ENCODE data around the gene CCDC154. TPM values are rescaled to one million over a fixed set of nuclear protein-coding genes. Genes with fewer than 3 reads are reported as not detected.

The CCDC154 gene
- polyA plus RNA-seq, 2 donors, result 0.44 to 0.98 TPM

DNA sequence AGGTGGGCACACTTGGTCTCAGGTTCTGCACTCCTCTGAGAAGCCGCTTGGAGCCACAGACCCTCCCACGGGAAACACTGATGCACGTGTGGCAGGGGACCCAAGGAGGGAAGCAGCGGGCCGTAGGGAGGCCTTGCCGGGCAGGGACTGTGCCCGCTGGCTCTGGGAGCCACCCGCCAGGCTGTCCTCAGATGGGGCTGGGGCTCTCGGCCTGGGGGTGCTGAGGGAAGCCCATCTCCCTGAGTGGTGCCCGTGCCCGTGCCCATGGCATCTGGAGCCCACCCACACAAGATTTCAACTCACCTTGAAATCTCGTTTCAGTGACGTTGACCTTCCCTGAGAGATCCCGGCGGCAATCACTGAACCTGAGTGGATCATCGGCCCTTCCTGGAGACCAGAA lies 12.6 kb upstream of the CCDC154 start:
- Histone ChIP-seq H3K36me3 (ENCODE audit: control insufficient read depth in 2 of 2, insufficient read depth in 2 of 2, low read length in 1 of 2) (peaks cover 16 to 65% of the 10 kb centered on the region in 2 donors), H3K27ac (ENCODE audit: low read depth in 2 of 2, low read length in 1 of 2) (no peak overlapping the region), H3K27me3 (ENCODE audit: control insufficient read depth in 1 of 2, insufficient read depth in 2 of 2, low read length in 2 of 2) (no peaks in the 10 kb centered on the region), H3K9me3 (ENCODE audit: control insufficient read depth in 2 of 2, insufficient read depth in 1 of 2, low read depth in 1 of 2, low read length in 1 of 2) (no peaks in the 10 kb centered on the region), H3K4me1 (ENCODE audit: control insufficient read depth in 2 of 2, insufficient read depth in 2 of 2, low read length in 1 of 2) (no peaks in the 10 kb centered on the region), H3K4me3 (ENCODE audit: low read depth in 1 of 2, low read length in 2 of 2) (no peak overlapping the region)
- 91 to 94% methylated on average over 16 of the region's 16 CpGs for WGBS, 2 donors

DNA sequence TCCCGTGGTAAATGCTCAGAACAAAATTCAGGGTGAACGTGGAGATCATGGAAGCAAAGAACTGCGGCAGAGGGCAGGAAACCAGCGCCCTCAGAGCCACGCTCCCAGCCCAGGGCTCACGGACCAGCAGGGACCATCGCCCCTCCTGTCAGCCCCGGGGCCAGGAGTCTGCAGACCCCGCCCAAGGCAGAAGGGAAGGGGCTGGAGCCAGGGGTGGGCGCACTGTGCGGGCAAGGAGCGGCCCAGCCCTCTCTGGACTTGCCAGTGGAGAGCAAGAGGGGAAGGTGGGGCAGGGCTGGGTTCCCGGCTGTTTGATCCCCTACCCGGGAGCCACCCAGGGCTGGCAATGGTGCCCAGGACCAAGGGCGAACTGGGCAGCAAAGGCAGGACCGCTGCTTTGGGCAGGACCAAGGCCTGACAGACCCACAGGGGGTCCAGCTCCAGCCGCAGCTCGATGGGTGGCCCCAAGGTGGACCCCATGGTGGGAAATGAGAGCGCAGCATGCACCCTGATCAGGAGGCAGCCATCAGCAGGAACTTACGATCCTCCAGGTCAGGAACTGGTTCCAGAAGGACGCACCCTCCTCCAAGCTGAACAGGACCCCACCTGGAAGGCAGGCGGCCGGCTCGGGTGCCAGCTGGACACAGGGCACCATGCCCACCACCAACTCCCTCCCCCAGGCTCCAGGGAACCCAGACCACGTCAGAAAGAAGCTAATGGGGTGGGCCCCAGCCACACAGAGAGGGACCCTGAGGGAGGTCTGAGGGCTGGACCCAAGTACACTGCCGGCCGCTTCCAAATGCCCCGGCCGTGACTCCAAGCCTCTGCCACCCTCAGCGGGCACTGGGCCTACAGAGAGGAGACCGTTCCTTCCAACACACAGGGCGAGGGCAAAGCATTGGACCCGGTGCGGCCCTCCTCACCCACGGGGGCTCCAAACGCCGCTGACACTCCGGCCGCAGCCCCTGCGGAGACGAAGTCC lies 11.1 kb upstream of the CCDC154 start:
- Histone ChIP-seq H3K27ac (ENCODE audit: low read depth in 2 of 2, low read length in 1 of 2) (no peak overlapping the region), H3K4me3 (ENCODE audit: low read depth in 1 of 2, low read length in 2 of 2) (no peak overlapping the region), H3K27me3 (ENCODE audit: control insufficient read depth in 1 of 2, insufficient read depth in 2 of 2, low read length in 2 of 2) (no peaks in the 10 kb centered on the region), H3K4me1 (ENCODE audit: control insufficient read depth in 2 of 2, insufficient read depth in 2 of 2, low read length in 1 of 2) (no peaks in the 10 kb centered on the region), H3K36me3 (ENCODE audit: control insufficient read depth in 2 of 2, insufficient read depth in 2 of 2, low read length in 1 of 2) (peaks cover 13 to 65% of the 10 kb centered on the region in 2 donors), H3K9me3 (ENCODE audit: control insufficient read depth in 2 of 2, insufficient read depth in 1 of 2, low read depth in 1 of 2, low read length in 1 of 2) (no peaks in the 10 kb centered on the region)
- WGBS, 2 donors, result 93% methylated on average over 41 of the region's 41 CpGs

DNA sequence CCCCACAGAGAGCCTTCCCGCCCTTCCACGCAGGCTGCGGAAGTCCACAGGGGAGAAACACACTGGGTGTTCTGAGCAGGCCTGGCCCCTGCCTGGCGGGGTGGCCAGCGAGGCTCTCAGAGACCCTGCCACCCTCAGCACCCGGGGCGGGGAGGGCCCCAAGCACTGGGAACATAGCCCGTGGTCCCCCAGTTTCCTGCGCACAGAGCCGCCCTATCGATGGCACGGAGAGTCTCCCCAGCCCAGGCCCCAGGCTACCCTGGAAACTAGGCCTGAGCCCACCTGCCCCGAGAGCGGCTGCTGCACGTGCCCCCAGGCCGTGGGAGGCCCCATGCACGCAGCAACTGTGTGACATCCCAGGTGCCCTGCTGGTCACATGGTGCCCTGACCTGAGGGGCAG lies 10.2 kb upstream of the CCDC154 start:
- Histone ChIP-seq H3K36me3 (ENCODE audit: control insufficient read depth in 2 of 2, insufficient read depth in 2 of 2, low read length in 1 of 2) (peaks cover 10 to 65% of the 10 kb centered on the region in 2 donors), H3K27ac (ENCODE audit: low read depth in 2 of 2, low read length in 1 of 2) (no peak overlapping the region), H3K4me3 (ENCODE audit: low read depth in 1 of 2, low read length in 2 of 2) (no peak overlapping the region), H3K4me1 (ENCODE audit: control insufficient read depth in 2 of 2, insufficient read depth in 2 of 2, low read length in 1 of 2) (no peaks in the 10 kb centered on the region), H3K9me3 (ENCODE audit: control insufficient read depth in 2 of 2, insufficient read depth in 1 of 2, low read depth in 1 of 2, low read length in 1 of 2) (no peaks in the 10 kb centered on the region), H3K27me3 (ENCODE audit: control insufficient read depth in 1 of 2, insufficient read depth in 2 of 2, low read length in 2 of 2) (no peaks in the 10 kb centered on the region)
- WGBS, 2 donors, result 91 to 92% methylated on average over 17 of the region's 17 CpGs

DNA sequence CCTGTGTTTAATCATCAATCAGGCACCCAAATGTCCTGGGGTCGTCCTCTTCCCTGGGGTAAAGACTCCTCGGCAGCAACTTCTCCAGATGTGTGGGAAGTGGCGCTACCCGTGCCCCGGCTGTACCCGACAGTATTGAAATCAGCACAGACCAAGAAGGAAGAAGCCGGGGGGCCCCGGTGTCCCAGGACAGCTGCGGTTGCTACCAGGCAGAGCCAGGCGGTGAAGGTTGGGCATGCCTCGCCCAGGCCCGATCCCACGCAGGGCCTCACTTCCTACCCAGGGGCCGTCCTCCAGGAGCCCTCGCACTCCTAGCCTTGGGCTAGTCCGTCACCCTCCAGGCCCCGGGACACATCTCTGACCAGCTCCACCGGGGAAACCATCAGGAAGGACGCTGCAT lies 9.0 kb upstream of the CCDC154 start:
- Histone ChIP-seq H3K27ac (ENCODE audit: low read depth in 2 of 2, low read length in 1 of 2) (no peak overlapping the region), H3K9me3 (ENCODE audit: control insufficient read depth in 2 of 2, insufficient read depth in 1 of 2, low read depth in 1 of 2, low read length in 1 of 2) (no peaks in the 10 kb centered on the region), H3K36me3 (ENCODE audit: control insufficient read depth in 2 of 2, insufficient read depth in 2 of 2, low read length in 1 of 2) (peaks cover 5 to 74% of the 10 kb centered on the region in 2 donors), H3K4me3 (ENCODE audit: low read depth in 1 of 2, low read length in 2 of 2) (no peak overlapping the region), H3K27me3 (ENCODE audit: control insufficient read depth in 1 of 2, insufficient read depth in 2 of 2, low read length in 2 of 2) (no peaks in the 10 kb centered on the region), H3K4me1 (ENCODE audit: control insufficient read depth in 2 of 2, insufficient read depth in 2 of 2, low read length in 1 of 2) (no peaks in the 10 kb centered on the region)
- WGBS, 2 donors, result 93 to 94% methylated on average over 19 of the region's 19 CpGs

DNA sequence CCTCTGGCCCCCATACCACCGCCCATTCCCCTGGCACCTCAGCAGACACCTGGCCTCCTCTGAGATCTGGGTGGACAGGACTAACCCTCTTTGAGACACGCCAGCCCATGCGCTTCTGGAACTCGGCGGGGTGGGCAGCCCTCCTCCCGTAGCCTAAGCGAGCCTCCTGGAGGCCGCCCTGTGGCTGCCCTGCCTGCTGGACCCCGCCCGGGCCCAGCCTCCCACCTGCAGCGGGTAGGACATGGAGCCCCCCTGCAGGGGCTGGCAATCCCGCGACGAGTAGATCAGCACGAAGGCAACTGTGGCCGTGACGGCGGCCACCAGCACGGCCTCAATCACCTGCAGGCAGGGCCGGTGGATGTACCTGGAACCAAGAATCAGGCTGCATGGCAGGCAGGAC lies 8.2 kb upstream of the CCDC154 start:
- H3K4me3 ChIP-seq (ENCODE audit: low read depth in 1 of 2, low read length in 2 of 2), result no peak overlapping the region
- H3K36me3 ChIP-seq (ENCODE audit: control insufficient read depth in 2 of 2, insufficient read depth in 2 of 2, low read length in 1 of 2), result peaks cover 6 to 78% of the 10 kb centered on the region in 2 donors
- H3K27ac ChIP-seq (ENCODE audit: low read depth in 2 of 2, low read length in 1 of 2), result no peak overlapping the region
- WGBS, 2 donors, result 93 to 94% methylated on average over 20 of the region's 20 CpGs
- no peaks in the 10 kb centered on the region for H3K4me1 ChIP-seq (ENCODE audit: control insufficient read depth in 2 of 2, insufficient read depth in 2 of 2, low read length in 1 of 2)
- no peaks in the 10 kb centered on the region for H3K27me3 ChIP-seq (ENCODE audit: control insufficient read depth in 1 of 2, insufficient read depth in 2 of 2, low read length in 2 of 2)
- H3K9me3 ChIP-seq (ENCODE audit: control insufficient read depth in 2 of 2, insufficient read depth in 1 of 2, low read depth in 1 of 2, low read length in 1 of 2), result no peaks in the 10 kb centered on the region

DNA sequence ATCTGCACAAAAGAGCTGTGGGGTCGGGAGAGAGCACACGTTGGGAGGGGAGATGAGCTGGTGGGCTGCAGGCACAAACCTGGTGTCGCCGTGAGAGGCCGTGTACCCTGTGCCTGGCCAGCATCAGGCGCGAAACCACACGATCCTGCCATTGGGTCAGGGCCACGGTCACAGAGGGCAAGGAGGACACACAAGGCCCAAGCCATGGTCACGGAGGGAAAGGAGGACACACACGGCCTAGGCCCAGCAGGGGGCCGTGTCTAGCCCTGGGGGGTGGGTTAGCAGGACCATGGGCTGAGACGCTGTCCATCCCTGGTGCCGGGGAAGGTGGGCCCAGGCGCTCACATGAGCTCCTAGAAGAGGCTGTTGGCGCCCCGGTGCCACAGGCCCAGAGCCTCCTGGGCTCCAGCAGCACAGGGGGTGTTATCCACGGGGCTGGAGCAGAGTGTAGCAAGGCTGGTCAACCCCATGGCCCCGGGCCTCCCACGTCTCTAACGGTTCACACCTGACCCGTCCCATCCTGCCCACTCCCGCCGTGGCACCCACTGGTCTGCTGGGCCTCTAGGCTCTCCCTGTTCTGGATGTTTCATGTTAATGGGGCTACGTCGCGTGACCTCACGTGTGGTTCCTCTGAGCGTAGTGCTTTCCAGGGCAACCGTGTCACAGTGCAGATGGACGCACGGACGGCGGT lies 7.5 kb upstream of the CCDC154 start:
- WGBS, 2 donors, result 94 to 96% methylated on average over 33 to 34 of the region's 34 CpGs
- Histone ChIP-seq H3K4me1 (ENCODE audit: control insufficient read depth in 2 of 2, insufficient read depth in 2 of 2, low read length in 1 of 2) (no peaks in the 10 kb centered on the region), H3K27ac (ENCODE audit: low read depth in 2 of 2, low read length in 1 of 2) (no peak overlapping the region), H3K36me3 (ENCODE audit: control insufficient read depth in 2 of 2, insufficient read depth in 2 of 2, low read length in 1 of 2) (peaks cover 8 to 78% of the 10 kb centered on the region in 2 donors), H3K9me3 (ENCODE audit: control insufficient read depth in 2 of 2, insufficient read depth in 1 of 2, low read depth in 1 of 2, low read length in 1 of 2) (no peaks in the 10 kb centered on the region), H3K4me3 (ENCODE audit: low read depth in 1 of 2, low read length in 2 of 2) (no peak overlapping the region), H3K27me3 (ENCODE audit: control insufficient read depth in 1 of 2, insufficient read depth in 2 of 2, low read length in 2 of 2) (no peaks in the 10 kb centered on the region)

DNA sequence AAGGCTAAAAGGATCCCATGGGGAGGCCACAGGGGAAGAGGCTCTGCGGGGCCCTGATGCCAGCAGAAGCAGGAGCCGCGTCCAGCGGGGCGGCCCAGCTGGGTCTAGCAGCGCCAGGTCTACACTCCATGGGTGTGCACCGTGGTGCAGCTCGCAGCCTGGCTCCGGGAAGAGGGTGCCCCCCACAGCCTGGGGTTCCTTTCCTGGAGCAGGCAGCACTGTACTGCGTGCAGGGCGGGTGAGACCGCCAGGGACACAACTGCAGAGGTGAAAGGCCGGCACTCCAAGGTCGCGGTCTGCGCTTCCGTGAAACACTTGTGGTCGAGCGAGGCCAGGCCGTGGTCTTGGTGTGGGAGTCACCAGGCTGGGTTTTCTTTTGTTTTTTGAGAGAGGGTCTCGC lies 6.5 kb upstream of the CCDC154 start:
- 95 to 96% methylated on average over 21 of the region's 21 CpGs for WGBS, 2 donors
- Histone ChIP-seq H3K4me1 (ENCODE audit: control insufficient read depth in 2 of 2, insufficient read depth in 2 of 2, low read length in 1 of 2) (no peaks in the 10 kb centered on the region), H3K36me3 (ENCODE audit: control insufficient read depth in 2 of 2, insufficient read depth in 2 of 2, low read length in 1 of 2) (peaks cover 8 to 82% of the 10 kb centered on the region in 2 donors)

DNA sequence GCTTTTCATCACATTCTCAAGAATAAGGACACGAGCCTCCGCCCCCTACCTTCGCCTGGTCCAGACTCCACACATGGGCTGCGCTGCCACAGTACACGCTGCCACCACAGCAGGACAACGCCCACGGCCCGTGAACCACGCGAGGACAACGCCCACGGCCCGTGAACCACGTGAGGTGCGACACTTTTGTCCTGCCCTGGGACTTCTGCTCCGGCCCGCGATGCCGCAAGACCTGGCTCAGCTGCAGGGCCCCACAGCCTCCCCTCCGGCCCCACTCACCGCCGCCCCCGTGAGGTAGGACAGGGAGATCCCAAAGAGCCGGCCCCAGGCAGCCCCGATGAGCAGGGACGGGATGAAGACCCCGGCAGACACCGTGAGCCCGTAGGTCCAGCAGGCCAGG lies 5.9 kb upstream of the CCDC154 start:
- Histone ChIP-seq H3K4me1 (ENCODE audit: control insufficient read depth in 2 of 2, insufficient read depth in 2 of 2, low read length in 1 of 2) (no peaks in the 10 kb centered on the region), H3K4me3 (ENCODE audit: low read depth in 1 of 2, low read length in 2 of 2) (no peak overlapping the region), H3K9me3 (ENCODE audit: control insufficient read depth in 2 of 2, insufficient read depth in 1 of 2, low read depth in 1 of 2, low read length in 1 of 2) (no peaks in the 10 kb centered on the region), H3K36me3 (ENCODE audit: control insufficient read depth in 2 of 2, insufficient read depth in 2 of 2, low read length in 1 of 2) (peaks cover 8 to 77% of the 10 kb centered on the region in 2 donors), H3K27ac (ENCODE audit: low read depth in 2 of 2, low read length in 1 of 2) (no peak overlapping the region), H3K27me3 (ENCODE audit: control insufficient read depth in 1 of 2, insufficient read depth in 2 of 2, low read length in 2 of 2) (no peaks in the 10 kb centered on the region)
- WGBS, 2 donors, result 89 to 90% methylated on average over 29 of the region's 29 CpGs

More for the DNA sequence above, 6.5 kb upstream of the CCDC154 start:
- Histone ChIP-seq H3K9me3 (ENCODE audit: control insufficient read depth in 2 of 2, insufficient read depth in 1 of 2, low read depth in 1 of 2, low read length in 1 of 2) (no peaks in the 10 kb centered on the region), H3K27ac (ENCODE audit: low read depth in 2 of 2, low read length in 1 of 2) (no peak overlapping the region), H3K27me3 (ENCODE audit: control insufficient read depth in 1 of 2, insufficient read depth in 2 of 2, low read length in 2 of 2) (no peaks in the 10 kb centered on the region), H3K4me3 (ENCODE audit: low read depth in 1 of 2, low read length in 2 of 2) (no peak overlapping the region)

DNA sequence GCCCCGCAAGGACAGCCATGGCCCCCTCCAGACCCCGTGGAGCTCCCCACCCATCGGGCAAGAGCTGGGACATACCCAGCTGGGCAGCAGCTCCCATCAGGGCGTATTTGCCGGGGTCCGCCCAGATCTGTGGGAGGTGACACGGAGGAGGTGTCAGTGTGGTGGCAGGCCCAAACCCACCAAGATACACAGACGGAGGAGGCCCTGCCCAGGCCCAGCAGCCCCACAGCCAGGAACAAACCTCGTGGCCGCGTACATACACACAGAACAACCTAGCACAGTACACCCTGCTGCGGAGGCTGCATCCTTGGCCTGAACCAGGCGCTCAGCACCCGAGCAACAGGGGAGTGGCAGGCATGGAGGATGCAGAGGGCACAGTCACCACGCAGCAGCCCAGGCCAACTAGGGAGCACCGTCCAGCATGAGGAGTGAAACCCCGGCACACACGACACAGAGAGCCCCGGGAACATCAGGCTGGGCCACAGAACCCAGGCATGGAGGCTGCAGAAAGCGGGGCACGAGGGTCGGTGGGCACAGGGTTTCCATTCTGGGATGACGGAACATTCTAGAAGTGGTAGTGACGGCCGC lies 4.9 kb upstream of the CCDC154 start:
- H3K4me3 ChIP-seq (ENCODE audit: low read depth in 1 of 2, low read length in 2 of 2), result no peak overlapping the region
- no peak overlapping the region for H3K27ac ChIP-seq (ENCODE audit: low read depth in 2 of 2, low read length in 1 of 2)
- no peaks in the 10 kb centered on the region for H3K9me3 ChIP-seq (ENCODE audit: control insufficient read depth in 2 of 2, insufficient read depth in 1 of 2, low read depth in 1 of 2, low read length in 1 of 2)
- no peaks in the 10 kb centered on the region for H3K4me1 ChIP-seq (ENCODE audit: control insufficient read depth in 2 of 2, insufficient read depth in 2 of 2, low read length in 1 of 2)
- no peaks in the 10 kb centered on the region for H3K27me3 ChIP-seq (ENCODE audit: control insufficient read depth in 1 of 2, insufficient read depth in 2 of 2, low read length in 2 of 2)
- 94 to 96% methylated on average over 25 of the region's 25 CpGs for WGBS, 2 donors
- H3K36me3 ChIP-seq (ENCODE audit: control insufficient read depth in 2 of 2, insufficient read depth in 2 of 2, low read length in 1 of 2), result peaks cover 8 to 68% of the 10 kb centered on the region in 2 donors
